ENCODE results near the gene SOAT2. TPM values are rescaled to one million over a fixed set of nuclear protein-coding genes. Genes with fewer than 3 reads are reported as not detected.

The SOAT2 gene
- total RNA-seq, 1 experiment from 2014 or later: not detected

- Mint-ChIP-seq H3K36me3 (ENCODE audit: insufficient read depth in 1 of 3, low read depth in 3 of 3) (peaks cover 0 to 7% (median 2%) of the 10 kb centered on the region in 3 experiments; a peak in 2 of 7 replicates), H3K4me1 (peaks cover 6 to 8% of the 10 kb centered on the region in 2 experiments), H3K27ac (no peak overlapping the region), H3K27me3 (ENCODE audit: low read depth) (peaks cover 52% of the 10 kb centered on the region), H3K4me3 (no peak overlapping the region), H3K9me3 (no peaks in the 10 kb centered on the region)
- Histone ChIP-seq H3K27me3 (ENCODE audit: insufficient read depth, low read length) (peaks cover 2% of the 10 kb centered on the region; the same call in 1 of the 2 replicates), H3K23ac (ENCODE audit: insufficient read length, low read depth, low read length) (no peak overlapping the region), H3T11ph (ENCODE audit: low read length) (no peak overlapping the region), H2AFZ (ENCODE audit: low read length) (no peak overlapping the region), H2BK20ac (ENCODE audit: low read depth, low read length, poor library complexity, severe bottlenecking) (no peak overlapping the region), H3K9me3 (ENCODE audit: control insufficient read depth, low read depth, low read length) (no peaks in the 10 kb centered on the region), H2BK12ac (ENCODE audit: insufficient read length, low read depth, low read length) (no peak overlapping the region), H3K23me2 (ENCODE audit: insufficient read length, low read depth, low read length, poor library complexity, severe bottlenecking) (no peaks in the 10 kb centered on the region), H3K79me1 (ENCODE audit: insufficient read depth, low read depth, low read length, poor library complexity, severe bottlenecking) (no peaks in the 10 kb centered on the region), H2BK5ac (ENCODE audit: insufficient read length, low read length) (no peak overlapping the region), H3K4me1 (ENCODE audit: insufficient read depth, low read length) (no peaks in the 10 kb centered on the region), H3K14ac (ENCODE audit: insufficient read depth, low read length) (no peak overlapping the region), H2BK120ac (ENCODE audit: low read depth, low read length, poor library complexity, severe bottlenecking) (no peak overlapping the region), H2AK5ac (ENCODE audit: insufficient read length, low read length) (no peak overlapping the region), H3K79me2 (ENCODE audit: insufficient read depth, low read length) (no peaks in the 10 kb centered on the region), H4K5ac (ENCODE audit: insufficient read length, low read depth, low read length) (no peak overlapping the region), H4K91ac (ENCODE audit: insufficient read length, low read depth, low read length) (no peak overlapping the region), H3K4me2 (ENCODE audit: insufficient read depth, insufficient read length, low read length) (no peak overlapping the region), H4K20me1 (ENCODE audit: control insufficient read depth, insufficient read depth, insufficient read length) (no peaks in the 10 kb centered on the region), H3K18ac (ENCODE audit: insufficient read length, low read depth, low read length) (no peak overlapping the region), H3K4ac (ENCODE audit: low read depth, low read length) (no peak overlapping the region), H4K8ac (replicated peaks; ENCODE audit: insufficient read length, low read depth, low read length) (no peak overlapping the region), H3K56ac (ENCODE audit: insufficient read length, low read depth, low read length) (no peak overlapping the region), H3K9ac (ENCODE audit: extremely low read depth, insufficient read length, low read length) (no peak overlapping the region), H2BK15ac (ENCODE audit: low read depth, low read length) (no peak overlapping the region), H3K27ac (ENCODE audit: insufficient read length, low read depth, low read length) (no peak overlapping the region)
- no peak for TF ChIP-seq CTCF (conservative IDR thresholded peaks at IDR 0.05)
- no CpG with 5 or more reads among the region's 17 CpGs for WGBS (ENCODE audit: extremely low coverage, insufficient read length, low lambda C conversion rate)
- DNase-seq: no peak
These were observed 43.1 kb upstream of the SOAT2 start for GRCh38 chr12:53060064-53060720.

Measured in H9 (cell line).